GM21367 (cell line): ENCODE measurements around the gene CCR2.
"Not testable (repeated sequence)": the region's sequence is repeated elsewhere in the genome, so short reads cannot be mapped to it uniquely, and the experiment has no call there.

Source experiments
- ATAC-seq: cut with Tn5 transposase; IDR thresholded peaks from one replicate; pipeline ENCODE4 v1.9.1; 2021; ENCODE audit not compliant: unreplicated experiment

Gene CCR2

DNA sequence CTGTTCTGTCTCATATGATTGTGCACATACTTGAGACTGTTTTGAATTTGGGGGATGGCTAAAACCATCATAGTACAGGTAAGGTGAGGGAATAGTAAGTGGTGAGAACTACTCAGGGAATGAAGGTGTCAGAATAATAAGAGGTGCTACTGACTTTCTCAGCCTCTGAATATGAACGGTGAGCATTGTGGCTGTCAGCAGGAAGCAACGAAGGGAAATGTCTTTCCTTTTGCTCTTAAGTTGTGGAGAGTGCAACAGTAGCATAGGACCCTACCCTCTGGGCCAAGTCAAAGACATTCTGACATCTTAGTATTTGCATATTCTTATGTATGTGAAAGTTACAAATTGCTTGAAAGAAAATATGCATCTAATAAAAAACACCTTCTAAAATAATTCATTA is 21.9 kb downstream of the CCR2 start:
- ATAC-seq = no peak

DNA sequence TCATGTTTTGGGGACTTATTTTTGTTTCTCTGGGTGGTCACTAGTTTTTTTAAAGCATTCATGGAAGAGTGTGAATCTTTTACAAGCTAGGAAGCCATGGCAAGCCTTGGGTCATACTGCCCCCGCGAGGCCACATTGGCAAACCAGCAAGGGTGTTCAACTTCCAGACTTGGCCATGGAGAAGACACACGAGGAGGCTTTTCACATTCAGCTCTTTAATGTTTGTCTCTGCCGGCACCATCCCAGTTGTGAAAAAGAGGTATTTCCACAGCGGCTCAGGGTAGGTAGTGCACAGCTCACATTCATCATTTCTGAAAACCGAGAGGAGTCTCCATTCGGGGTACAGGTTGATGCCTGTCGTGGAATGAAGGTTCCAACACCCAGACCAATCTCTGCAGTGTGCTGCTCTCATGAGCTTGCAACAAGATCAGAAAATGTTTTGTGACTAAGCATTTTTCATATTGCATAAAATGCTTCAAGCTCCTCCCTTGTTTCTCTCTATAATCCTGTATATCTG is 24.6 kb downstream of the CCR2 start:
- no peak for ATAC-seq

DNA sequence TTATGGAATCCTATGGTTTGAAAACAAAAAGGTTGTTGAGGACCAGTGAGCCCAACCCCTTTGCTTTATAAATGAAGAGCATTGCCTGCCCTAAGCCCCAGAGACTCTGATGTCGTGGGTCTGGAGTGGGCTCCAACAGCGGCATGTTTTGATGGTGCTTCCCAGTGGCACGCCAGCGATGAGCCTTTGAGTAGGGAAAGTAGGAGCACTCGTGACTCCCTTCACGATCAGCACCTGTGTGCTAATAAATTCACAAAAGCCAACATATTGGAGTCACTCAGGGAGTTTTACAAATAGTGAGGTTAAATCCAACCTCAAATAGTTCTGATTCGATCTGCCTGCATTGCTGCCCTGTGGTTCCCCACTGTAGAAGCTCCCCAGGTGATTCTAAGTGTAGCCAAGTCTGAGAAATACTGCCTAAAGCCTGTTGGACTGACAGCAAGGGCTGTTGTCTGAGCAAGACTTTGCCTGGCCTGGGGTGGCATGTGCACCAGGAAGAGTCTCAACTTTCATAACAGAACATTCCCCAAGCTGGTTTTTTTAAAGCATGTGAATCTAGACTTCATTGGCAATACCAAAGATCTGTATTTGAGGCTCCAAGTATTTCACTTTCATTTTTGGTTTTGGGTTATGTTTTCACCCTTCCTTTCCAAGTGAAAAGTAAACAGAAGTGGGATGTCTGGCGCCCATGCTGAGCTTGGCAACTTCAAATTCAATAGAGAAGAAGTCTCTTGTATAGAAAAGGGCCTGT is 26.7 kb downstream of the CCR2 start:
- ATAC-seq = no peak

DNA sequence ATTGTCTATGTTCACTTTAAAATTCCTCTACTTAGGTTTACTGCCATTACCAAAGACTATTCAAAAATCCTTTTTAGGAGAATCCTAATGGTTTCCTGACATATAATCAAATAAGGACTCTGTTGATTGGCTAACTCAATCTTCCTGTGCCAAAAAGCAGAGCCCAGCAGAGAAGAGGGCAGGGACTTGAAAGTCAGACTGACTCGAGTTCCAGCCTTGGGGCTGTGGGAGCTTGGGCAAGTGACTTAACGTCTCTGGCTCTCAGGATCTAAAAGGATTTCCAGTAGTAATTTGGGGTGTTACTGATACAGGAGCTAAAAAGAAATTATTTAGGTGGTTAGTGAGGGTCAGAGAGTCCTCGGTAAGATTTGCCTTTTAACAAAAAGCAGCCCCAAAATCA is 27.7 kb downstream of the CCR2 start:
- ATAC-seq = no peak

DNA sequence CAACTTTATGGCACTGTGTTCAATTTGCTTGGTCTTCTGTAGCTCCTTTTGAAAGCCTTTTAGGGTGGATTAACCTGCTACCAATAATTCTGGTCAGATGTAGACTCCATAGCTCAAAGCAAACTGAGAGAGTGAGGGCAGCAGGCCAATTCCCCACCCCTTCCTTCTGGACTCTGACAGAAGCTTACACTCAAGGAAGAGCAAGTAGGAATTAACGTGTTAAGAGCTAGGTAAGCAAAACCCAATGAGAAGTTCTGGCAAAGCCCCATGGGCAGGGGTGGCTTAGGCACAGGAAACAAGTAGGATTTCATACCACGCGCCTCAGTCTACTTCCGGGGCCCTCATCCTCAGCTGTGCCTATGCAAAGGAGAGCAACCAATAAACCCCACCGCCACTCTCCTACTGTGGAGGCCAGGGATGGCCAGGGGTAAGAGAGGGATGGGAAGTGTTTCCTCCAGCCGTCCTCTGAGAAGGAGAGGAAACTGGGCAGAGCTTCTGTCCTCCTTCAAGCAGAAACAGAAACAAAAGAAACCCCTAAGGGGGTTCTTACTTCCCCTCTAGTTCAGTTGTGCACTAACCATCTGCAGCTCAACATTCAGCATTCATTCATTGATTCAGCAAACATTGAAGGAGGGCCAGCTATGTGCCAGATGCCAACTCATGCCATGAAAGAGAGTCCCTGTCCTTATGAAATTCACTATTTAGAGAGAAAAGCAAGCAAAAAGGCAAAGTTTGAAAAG is 29.5 kb downstream of the CCR2 start:
- no peak for ATAC-seq

DNA sequence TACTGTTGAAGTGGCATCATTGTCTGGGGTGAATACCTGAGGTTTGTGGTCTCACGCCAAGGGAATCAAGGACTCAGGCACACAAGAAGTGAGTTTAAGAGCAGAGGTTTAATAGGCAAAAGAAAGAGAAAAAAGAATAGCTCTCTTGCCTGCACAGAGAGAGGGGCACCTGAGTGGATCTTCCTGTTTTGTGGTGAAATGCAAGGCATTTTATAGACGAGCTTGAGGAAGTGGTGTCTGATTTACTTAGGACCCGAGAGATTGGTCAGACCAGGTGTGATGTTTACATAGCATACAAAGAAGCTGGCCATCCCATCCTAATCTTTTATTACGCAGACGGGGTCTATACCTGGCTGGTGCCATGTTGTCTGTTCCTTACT is 30.0 kb downstream of the CCR2 start:
- ATAC-seq = no peak

DNA sequence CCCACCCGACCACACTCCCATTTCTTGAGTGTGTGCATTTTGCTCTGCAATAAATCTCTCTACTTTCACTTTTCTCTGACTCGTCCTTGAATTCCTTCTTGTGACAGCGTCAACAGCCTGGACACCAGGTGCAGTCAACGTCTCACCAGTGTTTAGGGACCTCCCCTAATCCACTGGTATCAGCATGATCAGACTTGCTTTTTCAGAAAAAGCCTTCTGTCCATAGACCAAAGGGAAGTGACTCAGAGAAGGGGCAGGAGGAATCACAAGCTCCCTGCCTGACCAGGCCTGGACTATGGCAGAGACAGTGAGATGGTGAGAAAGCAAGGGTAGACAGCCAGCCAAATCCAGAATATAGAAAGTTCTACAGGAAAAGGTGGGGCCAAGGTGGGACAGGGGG is 32.3 kb downstream of the CCR2 start:
- no peak for ATAC-seq

DNA sequence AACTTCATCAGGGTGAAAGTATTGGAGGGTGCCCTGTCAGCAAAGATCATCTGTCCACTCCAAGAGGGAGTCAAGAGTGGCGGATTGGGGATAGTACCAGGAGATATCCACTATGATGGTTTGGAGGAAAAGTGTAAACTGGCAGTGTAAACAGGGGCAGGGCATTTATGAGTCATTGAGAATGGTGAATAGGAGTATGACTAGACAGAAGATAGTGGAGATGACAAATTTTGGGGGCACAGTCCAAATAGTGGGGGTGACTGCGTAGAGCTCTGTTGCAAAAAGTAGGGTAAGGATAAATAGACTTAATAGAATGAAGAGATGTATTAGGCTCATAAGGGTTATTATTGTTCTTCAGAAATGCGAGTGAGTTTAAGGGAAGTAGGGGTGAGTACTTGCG is 34.9 kb downstream of the CCR2 start:
- not testable (repeated sequence) for ATAC-seq

DNA sequence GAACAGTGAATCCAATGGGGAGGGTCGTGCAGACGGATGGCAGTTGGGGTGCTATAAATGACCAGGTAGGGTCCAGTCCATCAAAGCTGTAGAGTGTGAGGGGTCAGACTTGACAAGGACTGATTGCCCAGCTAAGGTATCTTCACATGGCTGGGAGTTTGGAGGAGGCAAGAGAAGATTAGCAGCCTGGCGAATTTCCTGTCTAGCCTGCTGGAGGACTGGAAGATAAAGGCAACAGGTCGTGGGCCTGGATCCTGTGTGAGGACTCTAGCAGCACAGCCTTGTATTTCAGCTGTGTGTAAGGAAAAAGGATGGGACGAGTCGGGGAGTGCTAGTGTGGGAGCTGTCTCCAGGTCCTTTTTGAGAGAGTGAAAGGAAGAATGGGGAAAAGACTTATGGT is 35.4 kb downstream of the CCR2 start:
- no peak for ATAC-seq

DNA sequence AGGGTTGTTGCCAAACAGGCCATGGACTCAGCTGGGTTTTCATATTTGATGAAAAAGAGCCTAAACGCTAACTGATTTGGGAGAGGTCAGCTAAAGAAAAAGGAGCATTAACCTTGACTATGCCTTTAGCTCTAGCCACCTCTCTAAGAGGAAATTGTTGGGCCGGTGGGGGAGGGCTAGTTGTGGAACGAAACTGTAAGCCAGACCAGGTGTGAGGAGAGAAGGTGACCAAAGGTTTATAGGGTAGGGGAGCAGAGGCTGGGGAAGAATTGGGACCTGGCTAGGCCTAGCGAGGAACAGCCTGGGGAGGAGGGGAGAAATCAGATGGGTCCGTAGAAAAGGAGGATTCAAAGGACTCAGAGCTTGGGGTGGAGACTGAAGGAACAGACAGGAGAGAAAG is 37.6 kb downstream of the CCR2 start:
- not testable (repeated sequence) for ATAC-seq

DNA sequence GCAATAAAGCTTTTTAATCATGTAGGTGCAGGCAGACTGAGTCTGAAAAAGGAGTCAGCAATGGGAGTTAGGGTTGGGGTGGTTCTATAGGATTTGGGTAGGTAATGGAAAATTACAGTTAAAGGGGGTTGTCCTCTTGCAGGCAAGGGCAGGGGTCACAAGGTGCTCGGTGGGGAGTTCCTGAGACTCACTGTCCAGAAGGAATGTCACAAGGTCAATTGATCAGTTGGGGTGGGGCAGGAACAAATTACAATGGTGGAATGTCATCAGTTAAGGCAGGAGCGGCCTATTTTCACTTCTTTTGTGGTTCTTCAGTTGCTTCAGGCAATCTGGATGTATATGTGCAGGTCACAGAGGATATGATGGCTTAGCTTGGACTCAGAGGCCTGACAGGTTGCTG is 39.1 kb downstream of the CCR2 start:
- no peak for ATAC-seq

DNA sequence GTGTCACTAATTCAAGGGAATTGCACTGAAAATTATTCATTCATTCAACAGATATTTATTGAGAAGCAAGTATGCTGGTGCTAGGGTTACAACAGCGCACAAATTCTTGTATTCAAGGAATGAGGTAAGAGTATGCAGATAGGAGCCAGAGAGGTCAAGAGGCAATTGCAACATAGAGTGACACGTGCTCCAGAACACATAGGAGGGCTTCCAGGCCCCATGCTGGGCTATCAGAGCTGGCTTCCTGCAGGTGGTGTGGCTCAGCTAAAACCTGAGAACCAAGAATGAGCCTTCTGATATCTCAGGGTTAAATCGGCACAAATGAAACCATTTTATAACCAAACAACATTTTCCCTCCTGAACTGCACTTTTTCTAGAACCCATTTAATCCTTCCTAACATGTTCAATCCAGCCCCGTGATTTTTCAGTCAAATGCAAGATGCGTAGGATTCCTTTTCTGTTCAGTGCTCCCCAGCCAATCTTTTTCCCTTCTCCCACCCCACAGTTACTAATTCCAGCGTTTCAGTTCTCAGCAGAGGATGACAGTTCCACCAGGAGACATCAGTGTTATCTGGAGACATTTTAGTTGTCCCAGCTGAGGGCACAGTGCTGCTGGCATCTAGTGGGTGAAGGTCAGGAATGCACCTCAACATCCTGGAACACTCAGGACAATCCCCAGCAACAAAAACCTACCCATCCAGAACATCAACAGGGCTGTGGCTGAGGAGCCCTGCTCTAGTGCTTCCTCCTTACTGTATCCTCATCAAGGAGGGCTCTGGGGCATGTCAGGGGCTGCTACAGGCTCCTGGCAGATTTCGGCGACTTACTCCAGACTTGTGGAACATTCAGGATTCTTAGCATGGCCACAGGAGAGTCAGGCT is 39.9 kb downstream of the CCR2 start:
- ATAC-seq = no peak

DNA sequence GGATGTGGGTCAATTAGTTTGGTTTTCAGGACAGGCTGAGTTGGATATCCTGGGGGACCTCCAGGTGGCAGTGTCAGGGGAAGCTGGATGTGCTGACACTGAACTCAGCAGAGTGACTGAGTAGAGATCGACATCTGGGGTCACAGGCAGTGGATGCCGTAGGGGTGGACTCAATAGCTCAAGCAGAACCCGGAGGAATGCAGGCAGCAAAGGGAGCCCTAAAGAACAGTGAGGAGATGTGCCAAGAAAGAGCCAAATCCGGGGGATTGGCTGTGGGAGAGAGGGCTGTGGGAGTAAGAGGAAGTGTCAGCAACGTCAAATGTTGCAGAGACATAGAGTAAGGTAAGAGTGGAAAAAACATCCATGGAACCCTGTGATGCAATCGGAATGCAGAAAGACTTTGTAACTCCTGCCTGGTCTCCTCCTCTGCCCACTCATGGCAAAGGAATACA is 41.3 kb downstream of the CCR2 start:
- no peak for ATAC-seq

DNA sequence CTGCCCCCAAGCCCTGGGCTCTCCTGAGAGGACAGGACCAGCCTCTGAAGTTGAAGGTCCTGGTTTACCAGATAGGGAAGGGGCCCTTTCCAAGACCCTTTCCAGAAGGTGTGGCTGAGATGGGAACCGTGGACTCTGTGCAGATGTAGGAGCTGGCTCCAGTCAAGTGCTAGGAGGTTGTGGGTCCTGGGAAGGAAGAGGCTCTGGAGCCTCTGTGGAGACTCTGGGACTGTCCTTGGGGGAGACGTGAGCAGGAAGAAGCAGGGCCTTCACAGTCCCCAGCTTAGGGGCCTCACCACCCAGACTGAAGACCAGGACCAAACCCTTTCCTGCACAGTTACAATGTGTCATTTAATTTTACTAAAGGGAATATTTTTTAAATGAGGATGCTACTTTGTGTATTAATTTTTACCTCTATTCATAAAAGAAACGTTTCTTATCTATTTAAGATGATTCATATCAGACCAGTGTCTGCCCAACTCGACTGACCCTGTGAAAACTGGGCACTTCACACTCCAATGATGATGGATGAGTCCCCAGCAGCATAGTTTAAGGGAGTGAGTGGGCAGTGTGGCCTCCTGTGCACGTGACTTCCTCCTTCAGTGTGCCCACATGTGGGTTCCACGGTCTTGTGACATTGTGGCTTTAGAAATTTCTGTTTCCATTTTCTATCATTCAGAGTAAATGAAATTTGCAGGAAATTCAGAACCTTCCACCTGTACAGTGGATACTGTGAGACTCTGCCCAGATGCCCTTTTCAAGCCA is 42.0 kb downstream of the CCR2 start:
- no peak for ATAC-seq

DNA sequence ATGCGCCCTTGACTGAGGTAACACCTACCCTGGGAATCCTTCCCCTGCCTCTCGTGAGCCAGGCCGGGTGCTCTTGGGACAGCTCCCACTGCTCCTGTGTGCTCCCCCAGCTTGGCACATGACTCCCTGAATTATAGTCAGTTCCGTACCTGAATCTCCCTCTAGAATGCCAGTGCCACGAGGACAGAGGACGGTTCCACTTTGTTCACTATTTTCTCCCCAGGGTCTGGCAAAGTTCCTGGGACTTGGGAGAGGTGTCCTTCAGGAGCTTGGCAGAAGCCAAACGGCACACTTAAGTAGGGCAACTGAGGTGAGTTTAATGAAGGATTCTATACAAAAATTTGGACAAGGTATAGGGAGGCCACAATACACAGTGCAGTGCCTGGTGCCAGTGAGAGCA is 43.2 kb downstream of the CCR2 start:
- no peak for ATAC-seq

DNA sequence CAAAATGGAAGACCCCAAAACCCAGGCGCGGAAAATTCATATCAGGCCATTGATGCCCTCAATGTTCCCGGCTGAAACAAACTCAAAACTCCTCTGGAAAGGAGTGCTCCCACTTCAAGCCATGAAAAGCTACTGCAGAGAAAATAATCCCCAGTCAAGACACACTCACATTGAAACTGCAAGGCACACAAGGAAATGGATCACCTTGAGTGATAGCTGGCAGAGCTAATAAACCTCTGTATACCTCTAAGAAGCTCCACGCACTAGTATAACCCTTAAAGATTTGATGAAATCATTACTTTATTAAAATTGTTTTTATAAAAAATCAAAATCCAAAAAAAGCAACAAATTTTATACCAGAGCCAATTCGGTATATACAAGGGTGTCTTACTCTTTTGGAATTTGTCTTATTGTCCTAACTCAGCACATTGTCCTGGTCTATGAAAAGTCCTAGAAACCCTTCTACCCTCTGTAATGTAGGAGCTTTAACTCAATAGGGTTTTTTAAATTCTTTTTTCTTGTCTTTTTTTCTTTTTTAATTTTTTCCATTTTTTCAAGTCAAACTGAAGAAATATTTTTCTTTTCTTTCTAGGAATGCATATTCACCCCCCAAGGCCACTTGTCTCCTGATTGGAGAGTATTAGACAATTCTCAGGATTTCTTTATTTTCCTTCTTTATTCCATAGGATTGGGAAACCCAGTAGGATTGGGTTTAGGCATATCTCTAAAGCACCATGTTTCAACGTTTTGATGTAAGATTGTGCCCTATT is 44.5 kb downstream of the CCR2 start:
- no peak for ATAC-seq

DNA sequence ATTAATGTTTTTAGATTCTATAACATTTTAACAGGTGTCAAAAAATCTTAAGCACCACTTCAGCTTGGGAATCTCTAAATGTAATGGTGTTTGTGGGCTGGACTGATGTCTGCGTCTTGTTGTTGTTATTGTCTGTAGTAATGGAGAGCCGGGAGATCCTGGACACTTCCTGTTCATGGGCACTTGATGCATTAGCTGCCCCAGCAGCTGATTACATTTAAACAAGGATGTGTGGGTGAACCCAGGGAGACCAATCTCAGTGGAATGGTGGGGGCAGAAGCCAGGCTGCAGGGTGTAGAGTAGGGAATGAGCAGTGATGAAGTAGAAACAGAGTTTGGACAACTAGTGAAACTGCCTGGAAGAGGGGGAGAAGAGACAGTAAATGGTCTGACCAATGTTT is 45.2 kb downstream of the CCR2 start:
- no peak for ATAC-seq

DNA sequence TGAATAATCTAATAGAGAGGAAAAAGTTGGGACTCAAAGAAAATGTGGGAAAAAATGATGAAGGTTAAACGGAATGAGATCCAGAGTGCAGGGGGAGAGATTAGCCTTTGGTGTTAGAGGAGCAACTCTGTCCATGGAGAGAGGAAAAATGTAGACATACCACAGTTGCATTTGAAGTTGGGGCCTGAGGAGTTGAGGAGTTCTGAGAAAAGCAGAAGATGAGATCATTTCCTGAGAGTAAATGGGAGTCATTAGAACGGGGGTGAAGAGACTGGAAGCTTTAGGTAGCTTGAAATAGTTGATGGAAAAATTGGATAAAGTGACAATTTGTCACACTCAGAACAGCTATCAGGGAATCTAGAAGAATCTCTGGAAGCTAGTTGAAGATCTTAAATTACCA is 45.6 kb downstream of the CCR2 start:
- no peak for ATAC-seq

DNA sequence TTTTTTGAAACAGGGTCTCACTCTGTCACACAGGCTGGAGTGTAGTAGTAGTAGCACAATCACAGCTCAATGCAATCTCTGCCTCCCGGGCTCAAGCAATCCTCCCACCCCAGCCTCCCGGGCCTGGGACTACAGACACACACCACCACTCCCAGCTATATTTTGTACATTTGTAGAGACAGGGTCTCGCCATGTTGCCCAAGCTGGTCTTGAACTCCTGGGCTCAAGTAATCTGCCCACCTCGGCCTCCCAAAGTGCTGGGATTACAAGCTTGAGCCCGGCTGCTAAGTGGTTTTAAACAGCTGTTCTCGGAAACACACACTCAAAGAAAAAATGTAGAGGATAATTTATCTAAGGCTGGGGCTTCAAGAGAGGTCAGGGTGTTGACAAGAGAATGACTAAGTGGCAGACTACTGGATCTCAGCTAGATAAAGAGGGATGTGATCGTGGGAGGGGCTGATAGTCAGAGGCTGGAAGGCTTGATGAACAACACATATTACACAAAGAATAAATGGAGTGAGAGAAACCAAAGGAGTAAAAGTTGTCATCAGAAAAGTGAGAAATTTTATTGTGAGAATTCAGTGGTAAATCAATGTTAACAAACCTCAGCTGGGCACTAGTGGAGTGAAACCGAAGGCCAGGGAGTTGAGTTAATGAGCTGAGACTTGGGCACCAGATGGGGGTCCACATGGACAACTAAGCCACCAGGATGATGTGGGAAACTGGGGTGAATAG is 46.3 kb downstream of the CCR2 start:
- ATAC-seq = no peak
